ENCODE data around the gene HSPA1B. TPM values are rescaled to one million over a fixed set of nuclear protein-coding genes. Genes with fewer than 3 reads are reported as not detected.
"Not testable (repeated sequence)": the region's sequence is repeated elsewhere in the genome, so short reads cannot be mapped to it uniquely, and the experiment has no call there.

Gene HSPA1B
- total and polyA plus RNA-seq, 7 donors, result 19.4 to 721 (median 199) TPM

DNA sequence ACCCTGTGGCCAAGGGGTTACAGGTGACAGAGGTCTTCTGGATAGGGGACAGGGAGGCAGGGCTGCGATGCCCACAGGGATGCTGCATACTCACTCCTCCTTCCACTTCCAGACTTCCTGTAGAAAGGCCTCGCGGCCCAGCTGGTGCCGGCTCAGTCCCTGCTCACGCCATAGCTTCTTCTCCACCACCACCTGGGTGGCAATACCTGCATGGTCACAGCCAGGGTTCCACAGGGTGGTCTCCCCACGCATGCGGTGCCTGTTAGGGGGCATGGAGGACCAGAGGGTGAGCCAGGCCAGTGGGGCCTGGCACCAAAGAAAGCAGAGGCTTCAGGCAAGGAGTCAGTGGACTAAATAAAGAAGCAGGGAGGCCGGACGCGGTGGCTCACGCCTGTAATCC is 42.1 kb upstream of the HSPA1B start:
- Histone ChIP-seq H3K4me3 (no peak overlapping the region), H3K27me3 (ENCODE audit: insufficient read depth in 3 of 3, low read length in 2 of 3) (no peaks in the 10 kb centered on the region), H3K4me1 (no peaks in the 10 kb centered on the region), H3K9me3 (no peaks in the 10 kb centered on the region), H3K27ac (no peak overlapping the region), H3K36me3 (ENCODE audit: insufficient read depth in 1 of 2, low read depth in 1 of 2) (peaks cover 0 to 91% of the 10 kb centered on the region in 2 donors)
- no peak for TF ChIP-seq CTCF (IDR thresholded peaks at IDR 0.05)
- WGBS, 3 donors, result 94 to 97% (median 94%) methylated on average over 11 of the region's 11 CpGs
- DNase-seq (no peak), ATAC-seq (no peak)
- intact Hi-C loops (cut with DNase I), result no loop called here

GRCh38 chr6:31791324-31792089 is 36.0 kb upstream of the HSPA1B start:
- TF ChIP-seq CTCF (IDR thresholded peaks at IDR 0.05), result peak; percentile 46

DNA sequence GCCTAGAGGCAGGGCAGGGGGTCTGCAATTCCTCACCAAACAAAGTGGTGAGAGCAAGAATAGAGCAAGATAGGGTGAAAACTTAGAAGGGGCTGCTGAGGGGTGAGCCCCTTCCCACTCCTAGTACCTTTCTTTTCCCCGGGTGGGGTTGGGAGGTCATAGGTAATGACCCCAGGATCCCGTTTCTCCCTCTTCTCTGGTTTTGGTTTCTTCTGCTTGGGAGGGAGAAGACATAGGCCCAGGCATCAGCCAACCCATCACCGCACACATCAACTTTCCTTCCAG is 35.5 kb upstream of the HSPA1B start:
- H3K27me3 ChIP-seq (ENCODE audit: insufficient read depth in 3 of 3, low read length in 2 of 3), result no peaks in the 10 kb centered on the region
- no peak for DNase-seq
- no peak for ATAC-seq
- 79 to 93% (median 90%) methylated on average over 3 of the region's 3 CpGs for WGBS, 3 donors
- no peaks in the 10 kb centered on the region for H3K9me3 ChIP-seq
- no peak overlapping the region for H3K27ac ChIP-seq
- intact Hi-C loops (cut with DNase I), result no loop called here
- H3K4me3 ChIP-seq, result no peak overlapping the region
- TF ChIP-seq CTCF (IDR thresholded peaks at IDR 0.05), result no peak
- H3K4me1 ChIP-seq, result peaks cover 6% of the 10 kb centered on the region
- peaks cover 0 to 63% of the 10 kb centered on the region in 2 donors for H3K36me3 ChIP-seq (ENCODE audit: insufficient read depth in 1 of 2, low read depth in 1 of 2)

More at GRCh38 chr6:31791324-31792089, 36.0 kb upstream of the HSPA1B start:
- intact Hi-C loops (cut with DNase I), result no loop called here
- 61 to 64% (median 63%) methylated on average over 10 to 12 of the region's 12 CpGs for WGBS, 3 donors
- Histone ChIP-seq H3K9me3 (no peaks in the 10 kb centered on the region), H3K27me3 (ENCODE audit: insufficient read depth in 3 of 3, low read length in 2 of 3) (no peaks in the 10 kb centered on the region), H3K27ac (no peak overlapping the region), H3K4me3 (no peak overlapping the region), H3K36me3 (ENCODE audit: insufficient read depth in 1 of 2, low read depth in 1 of 2) (peaks cover 0 to 62% of the 10 kb centered on the region in 2 donors), H3K4me1 (peaks cover 6% of the 10 kb centered on the region)
- DNase-seq, result no peak
- ATAC-seq, result peak in 1 of 4 donors; percentile 29

GRCh38 chr6:31792761-31793171 is 34.8 kb upstream of the HSPA1B start:
- no peaks in the 10 kb centered on the region for H3K9me3 ChIP-seq
- peaks cover 0 to 62% of the 10 kb centered on the region in 2 donors for H3K36me3 ChIP-seq (ENCODE audit: insufficient read depth in 1 of 2, low read depth in 1 of 2)
- H3K27ac ChIP-seq, result peak overlapping the region; percentile 14
- H3K4me1 ChIP-seq, result peaks cover 6% of the 10 kb centered on the region
- TF ChIP-seq CTCF (IDR thresholded peaks at IDR 0.05), result no peak
- no peak overlapping the region for H3K4me3 ChIP-seq
- intact Hi-C loops (cut with DNase I), result no loop called here
- no peaks in the 10 kb centered on the region for H3K27me3 ChIP-seq (ENCODE audit: insufficient read depth in 3 of 3, low read length in 2 of 3)
- no peak for ATAC-seq
- DNase-seq, result no peak
- WGBS, 3 donors, result 86 to 91% (median 86%) methylated on average over 12 of the region's 12 CpGs

GRCh38 chr6:31793927-31794245 is 33.7 kb upstream of the HSPA1B start:
- not testable (repeated sequence) for DNase-seq; H3K27me3 ChIP-seq (ENCODE audit: insufficient read depth in 3 of 3, low read length in 2 of 3); ATAC-seq; H3K9me3 ChIP-seq
- WGBS, 3 donors, result 83 to 89% (median 87%) methylated on average over 6 of the region's 6 CpGs
- H3K4me3 ChIP-seq, result peak overlapping the region; percentile 81
- peaks cover 15% of the 10 kb centered on the region for H3K4me1 ChIP-seq
- peaks cover 0 to 55% of the 10 kb centered on the region in 2 donors for H3K36me3 ChIP-seq (ENCODE audit: insufficient read depth in 1 of 2, low read depth in 1 of 2)
- intact Hi-C loops (cut with DNase I), result loop anchor here in 1 of 2 donors (2.0 kb wide), 1 partner anchor 33 kb away; the partner anchor contains the start of gene HSPA1B
- H3K27ac ChIP-seq, result peak overlapping the region; percentile 94

All from psoas muscle (tissue), 8 donors.